Gastroesophageal sphincter (tissue), 3 donors: Measurements from ENCODE around the gene PODXL2.

Experiments used
- CTCF ChIP-seq, 4 experiments: fragments of 200-600 bp in 2 of 4; fragments of 450-650 bp in 2 of 4; sonication (generic) in 1 of 4; IDR thresholded peaks; one replicate each; pipeline ENCODE4 v1.5.1; 2017 to 2019; ENCODE audit warnings: antibody characterized with exemption in 4 of 4, mild to moderate bottlenecking in 2 of 4, moderate library complexity in 2 of 4
- EP300 ChIP-seq: sonication (generic); formaldehyde crosslinking; IDR thresholded peaks from one replicate; pipeline ENCODE4 v1.6.1; 2017; ENCODE audit warnings: antibody characterized with exemption, mild to moderate bottlenecking
- POLR2A ChIP-seq, 2 donors: fragments of 450-650 bp; IDR thresholded peaks; one replicate each; pipeline ENCODE4 v1.6.1; 2017; ENCODE audit warnings: antibody characterized with exemption in 2 of 2, mild to moderate bottlenecking in 2 of 2, moderate library complexity in 1 of 2
- POLR2AphosphoS5 ChIP-seq: sonication (generic); formaldehyde crosslinking; IDR thresholded peaks from one replicate; pipeline ENCODE4 v1.6.1; 2017; ENCODE audit warnings: antibody characterized with exemption

- TF ChIP-seq POLR2A (IDR thresholded peaks at IDR 0.05): no peak
- TF ChIP-seq CTCF (IDR thresholded peaks at IDR 0.05): no peak
- TF ChIP-seq POLR2AphosphoS5: no peak
- TF ChIP-seq EP300: no peak
Measured at GRCh38 chr3:127663151-127663550, 34.2 kb downstream of the PODXL2 start.
